Natural killer cell treated with Interleukin-12 subunit alpha and Interleukin-12 subunit beta and Interleukin-15 and Interleukin-18, amount 100 ng/mL, for 72 hours (primary cell): ENCODE data around the gene TRPM3. TPM values are rescaled to one million over a fixed set of nuclear protein-coding genes. Genes with fewer than 3 reads are reported as not detected.

ENCODE experiments used
- ATAC-seq, 2 donors: fragments of 150-1000 bp; cut with Tn5 transposase in 1 of 2; sonication (Bioruptor Pico), chemical (Tn5 transposase) in 1 of 2; 2 replicates each; pipeline ENCODE4 v1.10.0; 2021
- DNase-seq: peaks from one replicate; pipeline ENCODE4 v3.0.0; 2022; ENCODE audit warnings: low spot score
- H3K27ac Mint-ChIP-seq, 2 donors: 1 replicate in 1 of 2; 2 replicates in 1 of 2; pipeline ENCODE4 v1.8.0; 2022; ENCODE audit warnings: mixed read lengths in 2 of 2, mild to moderate bottlenecking in 1 of 2, moderate library complexity in 1 of 2
- H3K27me3 Mint-ChIP-seq, 2 donors: 1 replicate in 1 of 2; 2 replicates in 1 of 2; pipeline ENCODE4 v1.8.0; 2022; ENCODE audit warnings: mixed read lengths in 2 of 2
- H3K36me3 Mint-ChIP-seq: one replicate; pipeline ENCODE4 v1.8.0; 2022; ENCODE audit warnings: mixed read lengths
- H3K4me1 Mint-ChIP-seq, 2 donors: 1 replicate in 1 of 2; 2 replicates in 1 of 2; pipeline ENCODE4 v1.8.0; 2022; ENCODE audit warnings: low read depth in 2 of 2, mixed read lengths in 2 of 2, mild to moderate bottlenecking in 1 of 2
- H3K4me3 Mint-ChIP-seq: one replicate; pipeline ENCODE4 v1.8.0; 2022; ENCODE audit warnings: mixed read lengths
- H3K9me3 Mint-ChIP-seq: 2 replicates; pipeline ENCODE4 v1.8.0; 2022; ENCODE audit warnings: mixed read lengths
- total RNA-seq, 2 donors: library from RNA; stranded (reverse); gene quantifications; one replicate each; pipeline ENCODE4 v1.2.3, GENCODE V29; 2022

TRPM3 gene
- total RNA-seq, 2 donors from 2014 or later: not detected

DNA sequence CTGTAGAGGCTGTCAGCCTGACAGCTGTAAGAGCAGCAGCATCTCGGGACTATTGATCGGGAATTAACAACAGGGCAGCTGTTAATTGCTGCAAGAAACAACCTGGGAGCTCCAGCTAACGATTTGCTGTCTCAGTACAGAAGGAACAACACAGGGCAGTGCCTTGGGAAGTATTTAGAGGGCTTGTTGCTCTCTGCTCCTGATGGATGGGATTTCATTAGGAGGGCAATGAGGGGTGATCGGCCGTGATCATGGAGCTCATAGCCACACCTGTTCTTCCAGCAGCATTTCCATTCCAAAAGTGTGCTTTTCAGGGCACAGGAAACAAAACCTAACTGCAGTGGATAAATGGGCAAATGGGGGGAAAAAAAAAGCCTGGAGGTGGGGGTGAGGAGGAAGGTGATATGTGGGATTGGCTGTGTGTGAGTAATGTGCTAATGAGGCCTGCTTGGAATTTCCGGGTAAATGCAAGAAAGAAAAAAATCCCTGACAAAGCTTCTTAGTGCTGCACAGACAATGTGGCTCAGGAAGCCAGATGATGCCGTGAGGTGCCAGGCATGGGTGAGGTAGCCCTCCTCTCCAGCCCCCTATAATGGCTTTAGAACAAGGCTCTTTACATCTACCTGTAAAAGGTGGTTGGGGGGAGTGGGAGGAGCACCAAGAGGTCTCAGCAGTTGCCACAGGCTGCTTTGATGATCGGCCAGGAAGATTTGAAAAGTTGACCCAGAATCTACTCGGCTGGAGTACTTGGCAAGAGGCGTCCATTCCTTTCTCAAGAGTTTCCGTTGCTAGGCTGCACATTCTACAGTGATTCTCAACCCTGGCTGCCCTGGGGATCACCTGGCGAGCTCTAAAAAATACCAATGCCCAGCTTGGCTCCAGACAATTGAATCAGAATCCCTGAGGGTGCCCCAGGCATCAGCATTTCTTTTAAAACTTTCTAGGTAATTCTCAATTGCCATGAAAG lies 567.4 kb downstream of the TRPM3 start:
- Mint-ChIP-seq H3K4me3 (no peak overlapping the region), H3K27ac (no peak overlapping the region)

GRCh38 chr9:70552561-70552960 lies 568.9 kb downstream of the TRPM3 start:
- Mint-ChIP-seq H3K36me3 (no peaks in the 10 kb centered on the region), H3K27me3 (no peaks in the 10 kb centered on the region), H3K4me1 (no peaks in the 10 kb centered on the region), H3K9me3 (no peaks in the 10 kb centered on the region), H3K27ac (no peak overlapping the region), H3K4me3 (no peak overlapping the region)
- DNase-seq: no peak
- no peak for ATAC-seq

More for the DNA sequence above, 567.4 kb downstream of the TRPM3 start:
- ATAC-seq (no peak), DNase-seq (no peak)
- no peaks in the 10 kb centered on the region for H3K27me3 Mint-ChIP-seq
- no peaks in the 10 kb centered on the region for H3K4me1 Mint-ChIP-seq
- H3K36me3 Mint-ChIP-seq: no peaks in the 10 kb centered on the region
- no peaks in the 10 kb centered on the region for H3K9me3 Mint-ChIP-seq

GRCh38 chr9:70551801-70552200 lies 569.6 kb downstream of the TRPM3 start:
- ATAC-seq (no peak), DNase-seq (no peak)
- H3K9me3 Mint-ChIP-seq: no peaks in the 10 kb centered on the region
- no peak overlapping the region for H3K4me3 Mint-ChIP-seq
- H3K27ac Mint-ChIP-seq: no peak overlapping the region
- no peaks in the 10 kb centered on the region for H3K27me3 Mint-ChIP-seq
- no peaks in the 10 kb centered on the region for H3K4me1 Mint-ChIP-seq
- H3K36me3 Mint-ChIP-seq: no peaks in the 10 kb centered on the region

GRCh38 chr9:70551396-70551795 lies 570.0 kb downstream of the TRPM3 start:
- Mint-ChIP-seq H3K9me3 (no peaks in the 10 kb centered on the region), H3K27ac (no peak overlapping the region), H3K36me3 (no peaks in the 10 kb centered on the region)

DNA sequence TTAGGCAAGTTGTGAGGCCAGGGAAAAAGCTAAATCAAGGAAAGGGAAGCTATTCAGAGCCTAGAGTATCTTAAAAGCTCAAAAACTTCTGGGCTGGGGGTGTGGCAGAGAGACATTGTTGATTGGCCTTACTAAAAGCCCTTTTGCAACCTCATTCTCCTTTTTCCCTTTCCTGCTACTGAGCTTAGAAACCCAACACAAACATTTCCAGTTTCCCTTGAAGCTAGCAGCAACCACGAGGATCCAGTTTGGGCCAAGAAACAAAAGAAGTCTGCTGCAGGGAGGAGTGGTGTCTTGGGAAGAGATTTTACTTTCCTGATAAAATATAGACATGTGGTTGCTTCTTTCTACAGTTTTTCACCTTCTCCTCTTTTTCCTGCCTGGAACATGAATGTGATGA lies 571.5 kb downstream of the TRPM3 start:
- Mint-ChIP-seq H3K4me3 (no peak overlapping the region), H3K4me1 (no peaks in the 10 kb centered on the region), H3K36me3 (no peaks in the 10 kb centered on the region), H3K27ac (no peak overlapping the region), H3K27me3 (no peaks in the 10 kb centered on the region), H3K9me3 (no peaks in the 10 kb centered on the region)
- no peak for ATAC-seq
- DNase-seq: no peak

More at GRCh38 chr9:70551396-70551795, 570.0 kb downstream of the TRPM3 start:
- Mint-ChIP-seq H3K27me3 (no peaks in the 10 kb centered on the region), H3K4me3 (no peak overlapping the region), H3K4me1 (no peaks in the 10 kb centered on the region)
- DNase-seq: no peak
- ATAC-seq: no peak

DNA sequence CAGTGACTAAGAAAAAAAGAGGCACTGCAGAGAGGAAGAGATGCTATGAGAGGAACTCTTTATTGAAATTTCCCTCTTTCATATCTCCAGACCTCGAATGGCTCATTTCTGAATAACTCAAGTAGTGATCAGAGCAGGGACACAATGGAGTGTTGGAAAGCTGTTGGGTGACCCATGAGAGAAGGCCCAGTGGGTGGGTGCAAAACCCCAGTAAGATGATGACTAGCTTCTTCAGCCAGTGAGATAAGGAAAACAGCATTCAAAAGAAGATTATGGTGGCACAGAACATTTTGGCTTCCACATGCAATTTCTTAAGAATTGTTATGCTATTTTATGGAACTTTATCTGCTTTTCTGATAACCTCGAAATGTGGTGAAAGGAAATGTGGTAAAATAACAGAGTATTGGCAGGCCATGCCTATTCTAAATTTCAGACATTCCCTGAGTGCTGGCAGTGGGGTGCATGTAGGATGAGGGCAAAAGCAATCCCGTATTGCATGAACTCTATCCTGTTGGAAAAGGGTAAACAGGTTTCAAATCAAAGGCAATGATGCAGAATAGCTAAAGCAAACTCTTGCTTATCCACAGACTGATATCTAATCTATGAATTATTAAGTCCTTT lies 579.0 kb downstream of the TRPM3 start:
- no peaks in the 10 kb centered on the region for H3K4me1 Mint-ChIP-seq
- H3K27ac Mint-ChIP-seq: no peak overlapping the region
- H3K4me3 Mint-ChIP-seq: no peak overlapping the region
- no peak for ATAC-seq
- H3K36me3 Mint-ChIP-seq: no peaks in the 10 kb centered on the region
- peaks cover 3 to 6% of the 10 kb centered on the region in 2 donors for H3K27me3 Mint-ChIP-seq
- no peak for DNase-seq
- H3K9me3 Mint-ChIP-seq: no peaks in the 10 kb centered on the region

DNA sequence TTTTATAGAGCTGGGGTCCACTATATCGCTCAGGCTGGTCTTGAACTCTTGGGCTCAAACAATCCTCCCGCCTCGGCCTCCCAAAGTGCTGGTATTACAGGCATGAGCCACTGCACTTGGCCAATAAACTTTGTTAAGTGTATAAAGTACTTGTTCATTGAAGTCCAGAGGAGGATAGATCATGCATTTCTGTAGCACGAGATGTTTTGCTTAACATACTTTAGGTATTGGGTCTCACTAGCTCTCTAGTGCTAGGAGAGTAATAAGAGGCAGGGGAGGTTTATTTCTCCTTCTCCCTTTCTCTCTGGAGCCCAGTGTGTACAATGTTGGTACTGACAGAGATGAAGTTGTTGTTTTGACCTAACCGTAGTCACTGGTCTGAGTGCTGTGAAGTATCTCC lies 581.4 kb downstream of the TRPM3 start:
- Mint-ChIP-seq H3K27me3 (peaks cover 3 to 6% of the 10 kb centered on the region in 2 donors), H3K4me3 (no peak overlapping the region), H3K27ac (no peak overlapping the region), H3K4me1 (no peaks in the 10 kb centered on the region), H3K9me3 (no peaks in the 10 kb centered on the region), H3K36me3 (no peaks in the 10 kb centered on the region)
- ATAC-seq: no peak
- no peak for DNase-seq

GRCh38 chr9:70539526-70539925 lies 581.9 kb downstream of the TRPM3 start:
- Mint-ChIP-seq H3K27ac (no peak overlapping the region), H3K27me3 (peaks cover 3 to 6% of the 10 kb centered on the region in 2 donors), H3K36me3 (no peaks in the 10 kb centered on the region), H3K4me3 (no peak overlapping the region), H3K9me3 (no peaks in the 10 kb centered on the region), H3K4me1 (no peaks in the 10 kb centered on the region)
- no peak for DNase-seq
- ATAC-seq: no peak

- peaks cover 3 to 6% of the 10 kb centered on the region in 2 donors for H3K27me3 Mint-ChIP-seq
- ATAC-seq: no peak
- no peak overlapping the region for H3K27ac Mint-ChIP-seq
- H3K36me3 Mint-ChIP-seq: no peaks in the 10 kb centered on the region
- no peaks in the 10 kb centered on the region for H3K9me3 Mint-ChIP-seq
- no peak overlapping the region for H3K4me3 Mint-ChIP-seq
- H3K4me1 Mint-ChIP-seq: no peaks in the 10 kb centered on the region
- DNase-seq: no peak
Measured at GRCh38 chr9:70539001-70539400, 582.4 kb downstream of the TRPM3 start.

DNA sequence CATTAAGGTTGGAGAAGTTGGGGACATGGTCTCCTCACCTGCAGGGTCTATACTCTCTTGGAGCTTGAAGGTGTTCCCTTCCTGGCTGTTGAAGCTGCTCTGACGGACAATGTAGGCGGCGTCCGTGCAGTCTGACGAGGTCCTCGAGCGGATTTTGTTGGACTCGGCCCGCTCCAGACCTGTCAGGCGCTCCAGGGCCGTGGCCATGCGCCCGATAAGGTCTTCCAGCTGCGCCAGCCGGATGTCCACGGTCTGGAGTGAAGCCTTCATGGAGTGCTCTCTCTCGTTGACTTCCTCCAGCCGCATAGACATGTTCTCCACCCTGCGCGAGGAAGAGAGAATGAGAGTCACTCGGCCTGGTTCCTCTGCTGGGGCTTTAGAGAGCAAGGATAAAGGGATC lies 584.3 kb downstream of the TRPM3 start:
- no peak overlapping the region for H3K4me3 Mint-ChIP-seq
- DNase-seq (no peak), ATAC-seq (no peak)
- peaks cover 4 to 7% of the 10 kb centered on the region in 2 donors for H3K4me1 Mint-ChIP-seq
- no peaks in the 10 kb centered on the region for H3K9me3 Mint-ChIP-seq
- no peaks in the 10 kb centered on the region for H3K36me3 Mint-ChIP-seq
- H3K27ac Mint-ChIP-seq: no peak overlapping the region
- H3K27me3 Mint-ChIP-seq: no peaks in the 10 kb centered on the region

DNA sequence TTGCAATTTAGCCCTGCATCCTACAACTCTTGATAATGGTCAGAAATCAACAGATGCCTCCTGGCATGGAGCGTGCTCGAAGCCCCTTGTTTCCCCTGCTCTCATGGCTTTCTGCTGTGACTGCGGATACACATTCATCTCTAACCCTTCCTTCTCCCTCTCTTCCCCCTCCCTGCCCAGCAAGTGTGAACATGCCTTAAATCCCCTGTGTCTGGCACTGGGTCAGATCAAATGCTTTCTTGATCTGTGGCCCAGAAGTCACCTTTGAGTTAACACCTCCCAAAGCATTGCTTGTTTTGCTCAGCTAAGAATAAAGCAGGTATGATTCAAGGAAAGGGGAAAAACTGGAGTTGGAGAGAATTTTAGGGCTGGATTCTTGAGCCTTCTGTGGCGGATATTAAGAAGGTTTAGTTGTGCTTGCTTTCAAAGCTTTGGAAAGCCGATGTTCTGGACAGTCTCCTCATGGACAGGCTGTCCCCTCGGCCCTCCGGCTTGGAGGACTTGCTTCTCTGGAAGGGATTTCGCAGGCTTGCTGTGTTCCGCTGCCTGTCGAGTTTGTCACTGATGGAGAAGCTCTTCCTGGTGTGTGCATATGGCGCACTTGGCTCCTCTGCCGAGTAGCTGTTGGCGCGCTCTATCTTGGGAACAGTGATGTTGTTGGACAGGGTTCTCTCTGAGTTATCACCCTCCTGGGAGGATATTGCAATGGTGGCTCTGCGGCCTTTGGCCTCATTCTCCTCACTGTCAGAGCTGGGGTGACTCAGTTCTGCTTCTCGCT lies 585.7 kb downstream of the TRPM3 start:
- Mint-ChIP-seq H3K4me1 (peaks cover 4 to 7% of the 10 kb centered on the region in 2 donors), H3K9me3 (no peaks in the 10 kb centered on the region), H3K4me3 (no peak overlapping the region), H3K27ac (no peak overlapping the region), H3K27me3 (no peaks in the 10 kb centered on the region), H3K36me3 (no peaks in the 10 kb centered on the region)
- no peak for ATAC-seq
- no peak for DNase-seq

DNA sequence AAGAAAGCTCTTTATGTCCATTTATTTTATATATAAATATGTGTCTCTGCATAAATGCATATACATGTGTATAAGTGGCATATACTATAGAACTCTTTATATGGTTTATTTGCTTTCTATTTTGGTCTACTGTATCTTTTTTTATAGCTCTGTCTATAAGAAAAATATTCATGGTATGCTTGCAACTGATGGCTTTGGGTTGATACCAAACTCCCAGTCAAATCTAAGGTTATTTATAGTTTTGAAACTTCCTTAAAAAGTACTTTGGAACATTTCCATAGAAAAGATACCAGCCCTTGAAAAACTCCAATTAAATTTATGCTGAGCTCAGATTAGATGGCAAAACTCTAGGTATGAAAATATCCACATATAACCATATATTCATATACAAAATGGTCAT lies 587.0 kb downstream of the TRPM3 start:
- Mint-ChIP-seq H3K4me1 (peaks cover 4 to 7% of the 10 kb centered on the region in 2 donors), H3K9me3 (no peaks in the 10 kb centered on the region), H3K27me3 (no peaks in the 10 kb centered on the region), H3K4me3 (no peak overlapping the region), H3K27ac (no peak overlapping the region), H3K36me3 (no peaks in the 10 kb centered on the region)
- no peak for DNase-seq
- ATAC-seq: no peak

DNA sequence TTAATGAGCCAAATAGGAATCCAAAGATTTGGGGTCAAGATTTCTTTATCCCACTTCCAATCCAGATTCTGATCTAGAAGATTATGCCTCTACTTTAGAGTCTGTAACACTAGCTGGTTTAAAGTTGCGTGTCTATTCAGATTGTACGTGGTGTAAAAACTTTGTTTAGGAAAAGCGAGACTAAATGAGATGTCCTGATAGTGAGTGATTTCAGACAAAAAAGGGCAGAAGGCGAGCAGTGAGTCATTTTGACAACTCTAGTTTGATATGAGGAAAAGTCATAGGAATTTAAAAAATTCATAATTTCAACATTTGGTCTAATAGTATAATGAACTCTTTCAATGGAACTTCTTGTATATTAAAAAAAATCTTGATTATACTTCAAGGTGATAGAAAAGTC lies 587.4 kb downstream of the TRPM3 start:
- Mint-ChIP-seq H3K4me3 (no peak overlapping the region), H3K36me3 (no peaks in the 10 kb centered on the region), H3K9me3 (no peaks in the 10 kb centered on the region), H3K4me1 (peaks cover 4 to 7% of the 10 kb centered on the region in 2 donors), H3K27me3 (no peaks in the 10 kb centered on the region), H3K27ac (no peak overlapping the region)
- DNase-seq (no peak), ATAC-seq (no peak)

- no peaks in the 10 kb centered on the region for H3K27me3 Mint-ChIP-seq
- H3K27ac Mint-ChIP-seq: no peak overlapping the region
- no peaks in the 10 kb centered on the region for H3K36me3 Mint-ChIP-seq
- ATAC-seq (no peak), DNase-seq (no peak)
- H3K4me1 Mint-ChIP-seq: peaks cover 4 to 7% of the 10 kb centered on the region in 2 donors
- H3K4me3 Mint-ChIP-seq: no peak overlapping the region
- H3K9me3 Mint-ChIP-seq: no peaks in the 10 kb centered on the region
Measured at GRCh38 chr9:70533492-70533891, 587.9 kb downstream of the TRPM3 start.
